ENCODE data around the gene TMEM72. TPM values are rescaled to one million over a fixed set of nuclear protein-coding genes. Genes with fewer than 3 reads are reported as not detected.

Gene TMEM72
- total RNA-seq, 1 experiment from 2014 or later = not detected

- H3K4me3 ChIP-seq (replicated peaks in 1 of 2; ENCODE audit: low read depth in 1 of 2, low read length in 2 of 2) = no peak overlapping the region
- ChIA-PET POLR2A (no interaction called here), RAD21 (ENCODE audit: low non-redundant PET in 1 of 2, low total read pairs in 2 of 2, uncharacterized antibody in 2 of 2, unreplicated experiment in 2 of 2) (no interaction called here), CTCF (no interaction called here)
- no peaks in the 10 kb centered on the region for H3K9me2 ChIP-seq (ENCODE audit: insufficient read depth)
- no peak overlapping the region for H3K27ac ChIP-seq (ENCODE audit: low read depth, low read length)
- H3K4me2 ChIP-seq (ENCODE audit: low read length) = no peak overlapping the region
- no peaks in the 10 kb centered on the region for H3K27me3 ChIP-seq (ENCODE audit: insufficient read depth, low read length)
- H3K9me3 ChIP-seq (ENCODE audit: control insufficient read depth in 1 of 2, insufficient read depth in 1 of 2, low read depth in 1 of 2, low read length in 2 of 2) = no peaks in the 10 kb centered on the region
- H3K4me1 ChIP-seq (ENCODE audit: control insufficient read depth in 1 of 2, insufficient read depth in 2 of 2, low read length in 2 of 2) = peaks cover 3 to 17% of the 10 kb centered on the region in 2 experiments; a peak in 3 of 4 replicates
- ATAC-seq (no peak), DNase-seq (ENCODE audit: low read depth, low spot score) (no peak)
- BruUV-seq (replicated peaks) = no TSS peak
- H3K36me3 ChIP-seq (ENCODE audit: control insufficient read depth in 1 of 2, insufficient read depth in 2 of 2, low read length in 2 of 2) = no peaks in the 10 kb centered on the region
- intact Hi-C loops (cut with micrococcal nuclease) = no loop called here
- H3K79me2 ChIP-seq (ENCODE audit: insufficient read depth, low read length) = no peaks in the 10 kb centered on the region
- no peak overlapping the region for H3K9ac ChIP-seq (ENCODE audit: low read length)
- H2AFZ ChIP-seq (ENCODE audit: low read depth, low read length, poor library complexity, severe bottlenecking) = no peak overlapping the region
- H4K20me1 ChIP-seq (ENCODE audit: insufficient read depth) = no peaks in the 10 kb centered on the region
- TF ChIP-seq CEBPB (IDR thresholded peaks at IDR 0.05; ENCODE audit: low read depth) = no peak
- TF ChIP-seq ZFX (IDR thresholded peaks at IDR 0.05) = no peak
- no peak for TF ChIP-seq FOSL1 (IDR thresholded peaks at IDR 0.05; ENCODE audit: low read depth)
- TF ChIP-seq ZBTB33 (IDR thresholded peaks at IDR 0.05; ENCODE audit: extremely low read depth, insufficient replicate concordance, low read length) = no peak
- no peak for TF ChIP-seq EGR1 (IDR thresholded peaks at IDR 0.05; ENCODE audit: low read depth)
- no peak for TF ChIP-seq CTCF (IDR thresholded peaks at IDR 0.05 in 2 of 3, conservative IDR thresholded peaks at IDR 0.05 in 1 of 3; ENCODE audit: borderline replicate concordance in 1 of 3, insufficient read depth in 1 of 3, low read depth in 2 of 3, low read length in 2 of 3)
- no peak for TF ChIP-seq ZNF274 (IDR thresholded peaks at IDR 0.05; ENCODE audit: low read depth, low read length)
- no peak for TF ChIP-seq JUND (IDR thresholded peaks at IDR 0.05)
- no peak for TF ChIP-seq ELF1 (IDR thresholded peaks at IDR 0.05; ENCODE audit: borderline replicate concordance, low read depth)
- no peak for TF ChIP-seq POLR2A (IDR thresholded peaks at IDR 0.05; ENCODE audit: borderline replicate concordance, extremely low read depth, insufficient read depth, insufficient read length)
- TF ChIP-seq CBX3 (IDR thresholded peaks at IDR 0.05; ENCODE audit: low read depth) = no peak
Observed at GRCh38 chr10:44955413-44956070, 44.4 kb downstream of the TMEM72 start.

All from HCT116 (cell line).